ENCODE measurements around the gene FAM163A.

Gene FAM163A

DNA sequence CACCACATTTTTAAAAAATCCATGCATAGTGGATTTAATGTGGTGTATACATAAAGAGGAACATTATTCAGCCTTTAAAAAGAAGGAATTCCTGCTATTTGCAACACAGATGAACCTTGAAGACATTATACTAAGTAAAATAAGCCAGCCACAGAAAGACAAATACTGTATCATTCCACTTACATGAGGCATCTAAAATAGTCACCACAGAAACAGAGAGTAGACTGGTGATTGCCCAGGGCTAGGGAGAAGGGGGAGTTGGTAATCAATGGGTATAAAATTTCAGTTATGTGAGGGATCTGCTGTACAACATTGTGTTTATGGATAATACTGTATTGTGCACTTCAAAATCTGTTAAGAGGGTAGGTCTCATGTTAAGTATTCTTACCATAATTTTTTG, 10.0 kb downstream of the FAM163A start:
- peak; percentile 4 for DNase-seq

DNA sequence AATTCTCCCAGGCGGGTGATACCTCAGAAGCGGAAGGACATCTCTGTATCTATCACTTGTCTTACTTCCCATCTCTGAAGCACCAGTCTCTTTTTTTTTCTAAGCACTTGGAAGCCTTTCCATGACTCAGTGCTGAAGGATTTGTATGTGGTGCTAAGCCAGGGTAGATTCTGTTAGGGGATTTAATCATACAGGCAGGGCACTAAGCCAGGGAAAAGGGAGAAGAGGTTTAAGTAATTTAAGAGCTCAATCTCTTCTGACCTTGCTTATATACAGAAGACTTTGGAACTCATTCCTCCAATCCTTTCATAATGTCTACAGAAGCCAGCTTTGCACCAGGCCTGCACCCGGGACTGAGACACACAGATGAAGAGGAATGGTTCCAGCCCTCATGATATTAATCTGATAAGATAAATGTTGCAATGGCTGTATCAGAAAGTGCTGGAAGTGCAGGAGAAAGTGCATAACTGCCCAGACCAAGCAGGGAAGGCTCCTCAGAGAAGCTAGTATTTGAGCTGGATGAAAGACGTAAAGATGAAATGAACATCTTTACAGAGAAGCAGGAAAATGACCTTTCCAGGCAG, 11.0 kb downstream of the FAM163A start:
- peak; percentile 89 for DNase-seq

DNA sequence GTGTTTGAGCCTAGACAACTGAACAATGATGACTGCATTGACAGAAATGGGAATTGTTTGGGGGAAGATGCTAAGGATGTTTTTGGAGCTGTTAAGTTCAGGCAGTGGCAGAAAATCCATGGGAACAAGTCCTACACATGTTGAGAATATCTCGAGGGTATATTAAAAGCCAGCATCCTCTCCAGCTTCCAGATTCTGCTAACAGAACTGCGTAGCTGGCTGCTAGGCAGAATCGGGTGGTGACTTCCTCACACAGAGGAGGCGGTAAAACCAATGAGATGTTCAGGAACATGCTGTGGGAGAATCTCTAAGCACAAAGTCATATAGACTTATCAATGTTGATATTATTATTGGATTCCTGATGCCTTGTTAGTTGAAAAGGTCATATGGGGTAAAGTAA, 14.8 kb downstream of the FAM163A start:
- DNase-seq: no peak

DNA sequence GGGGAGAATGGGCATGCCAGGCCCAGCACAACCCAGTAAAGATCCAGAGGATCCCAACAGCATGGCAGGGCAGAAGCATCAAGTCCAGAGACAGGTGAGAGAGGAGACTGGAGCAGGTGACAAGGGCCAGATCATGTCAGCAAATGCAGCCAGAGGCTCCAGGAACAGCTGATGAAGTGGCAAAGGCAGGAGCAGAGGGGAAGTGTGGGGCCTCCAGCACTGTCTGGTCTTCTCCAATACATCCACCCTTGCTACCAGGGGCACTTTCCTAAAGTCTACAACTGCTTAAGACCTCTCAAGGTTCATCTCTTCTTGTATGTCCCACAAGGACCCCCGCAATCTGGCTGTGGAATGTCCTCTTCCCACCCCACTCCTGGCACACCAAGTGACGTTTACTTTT, 17.4 kb downstream of the FAM163A start:
- no peak for DNase-seq

DNA sequence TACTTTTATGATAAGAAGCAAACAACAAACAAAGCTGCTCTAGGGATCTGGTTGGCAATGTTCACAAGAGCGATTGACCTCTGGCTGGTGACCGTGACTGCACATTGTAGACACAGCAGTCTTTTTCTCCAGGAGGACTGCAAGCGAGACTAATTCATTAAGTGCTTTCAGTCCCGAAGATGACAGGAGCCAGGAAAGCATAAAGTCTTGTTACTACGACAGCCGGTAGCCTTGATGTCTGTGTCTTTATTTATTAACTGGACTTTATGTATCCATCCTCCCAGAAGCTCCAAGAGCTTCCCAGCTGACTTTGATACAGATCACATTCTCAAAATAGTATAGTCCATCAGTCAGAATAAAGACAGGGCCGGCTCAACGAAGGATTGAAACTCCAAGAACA, 18.2 kb downstream of the FAM163A start:
- DNase-seq: no peak

DNA sequence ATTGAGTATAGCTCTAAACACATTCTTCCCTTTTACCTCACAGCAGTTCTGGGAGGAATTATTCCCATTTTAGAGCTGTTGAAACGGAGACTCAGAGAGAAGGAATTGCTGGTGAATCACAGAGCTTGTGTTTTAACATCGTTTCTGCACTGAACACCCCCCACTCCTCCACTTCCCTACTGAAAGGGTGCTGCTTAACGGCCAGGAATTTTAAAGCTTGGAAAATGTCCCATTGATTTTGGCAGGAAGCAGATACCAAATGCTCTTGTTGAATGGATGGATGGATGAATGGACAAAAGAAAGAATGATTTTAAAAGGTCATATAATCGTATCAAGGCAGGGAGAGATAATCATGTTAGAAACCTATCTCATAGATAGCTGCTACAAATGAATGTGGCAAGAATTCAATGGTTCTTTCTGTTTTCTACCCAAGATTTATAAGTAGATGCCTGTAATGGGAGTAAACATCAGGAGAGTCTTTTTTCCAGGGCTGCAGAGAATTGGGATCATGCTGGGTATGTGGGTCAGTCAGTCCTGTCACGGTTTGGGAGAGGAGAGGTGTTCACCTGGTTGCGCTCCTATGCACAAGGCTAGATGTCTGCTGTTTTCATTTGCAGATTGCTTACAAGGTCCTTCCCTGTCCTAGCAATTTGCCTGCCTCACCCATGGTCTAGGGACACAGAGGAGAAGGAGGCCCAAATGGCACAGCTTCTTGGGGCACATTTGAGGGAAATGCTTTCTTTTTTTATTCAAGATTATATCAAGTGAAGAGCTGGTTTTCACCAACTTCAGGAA, 19.0 kb downstream of the FAM163A start:
- peak; percentile 58 for DNase-seq

DNA sequence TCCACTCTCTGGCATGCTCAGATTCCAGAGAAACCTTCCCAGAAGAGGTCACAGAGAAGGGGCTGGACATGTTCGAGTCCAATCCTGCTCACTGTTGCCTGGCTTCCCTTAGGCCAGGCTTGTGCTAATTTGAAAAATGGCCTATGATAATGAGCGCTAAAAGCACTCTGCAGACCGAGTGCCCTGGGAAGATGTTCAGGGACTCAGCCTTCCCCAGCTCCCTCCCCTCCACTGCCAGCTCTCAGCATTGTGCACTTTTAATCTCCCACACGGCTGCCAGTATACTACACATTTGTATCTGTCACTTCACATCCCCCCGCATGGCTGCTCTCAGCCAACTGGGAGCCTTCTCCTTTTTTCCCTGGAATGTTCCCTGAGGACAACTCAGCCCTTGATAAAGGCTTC, 24.1 kb downstream of the FAM163A start:
- DNase-seq: no peak

DNA sequence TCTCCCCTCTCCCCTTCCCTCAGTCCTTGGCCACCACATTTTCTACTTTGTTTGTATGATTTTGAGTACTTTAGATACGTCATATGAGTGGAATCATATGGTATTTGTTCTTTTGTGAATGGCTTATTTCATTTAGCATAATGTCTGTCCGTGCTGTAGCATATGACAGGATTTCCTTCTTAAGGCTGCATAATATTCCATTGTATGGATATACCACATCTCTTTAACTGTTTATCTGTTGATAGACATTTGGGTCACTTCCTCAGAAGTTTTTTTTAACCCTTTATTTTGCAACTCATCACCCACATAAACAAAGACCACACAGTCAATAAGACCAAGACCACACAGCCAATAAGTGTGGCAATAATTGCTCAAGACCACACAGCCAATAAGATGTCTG, 24.9 kb downstream of the FAM163A start:
- DNase-seq: no peak

DNA sequence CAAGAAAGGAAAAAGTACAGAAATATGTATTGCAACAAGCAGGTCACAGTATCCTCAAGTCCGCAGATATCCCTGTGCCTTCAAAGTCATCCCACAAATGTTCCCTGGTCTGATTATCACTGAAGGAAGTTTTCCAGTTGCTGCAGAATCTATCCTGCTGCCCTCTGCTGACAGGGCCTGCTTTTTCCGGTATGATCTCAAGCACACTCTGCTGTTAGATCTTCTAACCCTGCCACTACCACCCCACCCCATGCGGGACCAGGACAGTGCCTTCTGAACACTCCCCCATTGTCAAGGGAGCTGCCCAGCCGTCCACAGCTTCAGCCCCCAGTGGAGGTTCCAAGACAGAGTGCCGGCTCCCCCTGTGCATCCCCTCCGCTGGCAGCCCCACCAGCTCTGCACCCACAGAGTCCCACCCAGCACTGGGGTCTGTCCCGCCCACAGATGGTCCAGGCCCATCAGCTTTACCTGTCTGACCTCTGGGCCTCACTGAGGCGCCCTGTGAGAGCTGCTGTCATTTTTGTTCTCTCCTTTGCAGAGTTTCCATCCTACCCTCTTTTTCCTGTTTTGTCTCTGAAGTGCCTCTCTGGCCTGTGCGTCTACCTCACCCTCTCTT, 27.9 kb downstream of the FAM163A start:
- DNase-seq: no peak

DNA sequence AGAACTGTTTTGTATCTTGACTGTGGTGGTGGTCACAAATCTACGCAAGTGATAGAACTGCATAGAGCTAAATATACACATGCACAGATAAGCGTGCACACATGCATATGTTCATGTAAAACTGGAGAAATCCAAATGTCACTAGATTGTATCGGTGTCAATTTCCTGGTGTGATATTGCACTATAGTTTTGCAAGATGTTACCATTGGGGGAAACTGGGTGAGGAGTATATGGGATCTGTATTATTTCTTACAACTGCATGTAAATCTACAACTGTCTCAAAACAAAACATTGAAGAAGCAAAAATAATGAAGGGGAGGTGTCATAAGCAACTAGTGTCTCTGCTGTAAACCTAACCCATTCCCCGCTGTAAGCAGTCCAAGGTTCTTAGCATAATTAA, 30.2 kb downstream of the FAM163A start:
- no peak for DNase-seq

DNA sequence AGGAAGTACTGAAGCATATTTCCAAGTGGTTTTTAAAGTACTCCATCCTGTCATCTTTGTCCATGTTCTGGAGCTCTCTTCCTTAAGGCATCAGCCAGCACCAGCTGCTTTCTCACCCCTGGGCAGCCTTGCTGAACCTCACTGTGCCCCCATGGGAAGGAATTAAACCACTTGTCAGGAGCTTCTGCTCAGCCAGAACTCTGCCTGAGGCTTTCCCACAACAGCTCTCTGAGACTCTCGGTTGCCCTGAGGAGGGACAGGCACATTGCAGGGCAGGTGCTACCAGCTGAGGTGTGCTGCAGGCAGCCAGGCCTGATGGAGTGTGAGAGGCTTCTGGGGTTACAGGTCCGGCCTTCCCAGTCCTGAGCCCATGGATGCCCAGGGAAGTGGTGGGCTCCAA, 30.9 kb downstream of the FAM163A start:
- DNase-seq: no peak

DNA sequence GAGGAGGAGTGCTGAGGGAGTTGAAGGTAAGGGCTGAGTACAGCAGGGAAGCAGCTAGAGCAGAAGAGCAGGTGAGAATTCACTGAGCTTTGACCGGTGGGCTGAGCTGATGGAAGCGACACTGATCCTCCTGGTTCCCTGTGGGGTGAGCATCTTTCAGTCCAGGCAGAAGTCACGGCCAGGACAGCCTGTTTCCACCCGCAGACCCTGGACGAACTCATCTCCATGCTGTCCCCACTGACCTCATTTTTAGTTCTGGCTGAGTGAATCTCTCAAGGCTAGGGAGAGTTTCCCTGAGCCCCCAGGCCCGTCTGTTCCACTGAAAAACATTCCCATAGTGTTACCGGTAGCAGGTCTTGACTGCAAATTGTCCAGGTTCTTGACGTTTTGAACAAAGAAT, 31.5 kb downstream of the FAM163A start:
- no peak for DNase-seq

DNA sequence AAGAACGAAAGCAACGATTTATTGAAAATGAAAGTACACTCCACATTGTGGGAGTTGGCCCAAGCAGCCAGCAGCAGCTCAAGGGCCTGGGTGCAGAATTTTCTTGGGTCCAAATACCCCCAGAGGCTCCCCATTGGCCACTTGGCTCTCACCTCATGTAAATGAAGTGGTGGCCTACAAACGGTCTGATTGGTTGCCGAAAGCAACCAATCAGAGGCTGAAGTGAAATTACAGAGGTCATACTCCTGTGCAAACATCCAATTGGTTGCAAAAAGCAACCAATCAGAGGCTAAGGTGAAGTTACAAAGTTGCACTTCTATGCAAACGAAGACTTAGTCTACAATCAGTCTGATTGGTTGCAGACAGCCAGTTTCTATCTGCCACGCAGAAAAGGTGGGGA, 31.9 kb downstream of the FAM163A start:
- no peak for DNase-seq

DNA sequence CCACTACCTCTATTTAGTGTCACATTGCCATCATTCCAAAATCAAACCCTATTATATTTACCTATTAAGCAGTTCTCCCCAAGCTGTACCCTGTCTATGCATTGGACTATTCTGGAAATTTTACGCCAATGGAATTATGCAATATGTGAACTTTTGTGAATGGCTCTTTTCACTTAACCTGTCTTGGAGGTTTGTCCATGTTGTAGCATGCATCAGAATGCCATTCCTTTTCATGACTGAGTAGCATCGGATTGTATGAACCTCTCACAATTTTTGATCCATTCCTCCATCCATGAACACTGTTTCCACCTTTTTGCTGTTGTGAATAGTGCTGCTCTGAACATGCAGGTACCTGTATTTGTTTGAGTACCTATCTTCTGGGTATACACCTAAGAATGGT, 33.7 kb downstream of the FAM163A start:
- no peak for DNase-seq

DNA sequence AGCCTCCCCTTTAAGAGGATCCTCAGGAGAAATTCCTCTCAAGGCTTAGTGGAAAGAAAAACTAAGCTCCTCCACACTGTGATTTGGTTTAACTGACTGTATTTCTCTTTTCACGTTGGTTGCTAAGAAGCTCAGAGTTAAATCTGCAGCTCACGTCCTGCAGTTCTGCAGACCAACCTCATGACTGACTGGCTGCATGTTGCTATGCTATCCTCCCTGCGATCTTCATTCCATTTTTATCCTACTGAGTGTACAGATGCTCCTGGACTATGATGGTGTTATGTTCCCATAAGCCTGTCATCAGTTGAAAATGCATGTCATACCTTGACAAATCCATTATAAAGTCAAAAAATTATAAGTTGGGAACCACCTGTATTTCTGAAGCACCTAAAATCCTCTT, 34.6 kb downstream of the FAM163A start:
- DNase-seq: no peak

DNA sequence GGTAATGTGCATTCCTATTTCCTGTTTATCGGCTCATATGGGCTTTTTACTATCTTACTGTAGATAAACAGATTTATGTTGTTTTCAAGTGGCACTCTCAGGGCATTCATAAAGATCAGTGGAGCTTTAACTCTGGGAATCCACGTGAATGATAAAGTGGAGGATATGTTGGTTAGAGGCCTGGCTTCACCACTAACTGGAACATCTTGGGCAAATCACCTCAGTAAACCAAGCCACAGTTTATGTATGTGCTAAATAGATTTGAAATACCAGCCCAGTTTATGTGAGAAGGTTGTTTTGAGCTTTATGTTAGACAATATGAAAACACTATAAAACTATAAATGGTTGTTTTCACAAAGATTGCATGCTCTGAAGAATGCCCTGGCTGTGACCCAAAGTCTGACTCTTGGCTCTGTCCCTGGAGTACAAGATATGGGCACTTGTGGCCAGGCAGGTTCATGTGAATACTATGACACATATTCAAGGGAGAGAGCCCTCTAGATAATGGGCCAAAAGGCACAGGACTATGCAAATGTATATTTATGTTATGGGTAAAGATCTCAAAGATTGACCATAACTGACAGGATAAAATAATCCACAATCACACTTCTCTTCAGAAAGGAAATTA, 36.7 kb downstream of the FAM163A start:
- no peak for DNase-seq

DNA sequence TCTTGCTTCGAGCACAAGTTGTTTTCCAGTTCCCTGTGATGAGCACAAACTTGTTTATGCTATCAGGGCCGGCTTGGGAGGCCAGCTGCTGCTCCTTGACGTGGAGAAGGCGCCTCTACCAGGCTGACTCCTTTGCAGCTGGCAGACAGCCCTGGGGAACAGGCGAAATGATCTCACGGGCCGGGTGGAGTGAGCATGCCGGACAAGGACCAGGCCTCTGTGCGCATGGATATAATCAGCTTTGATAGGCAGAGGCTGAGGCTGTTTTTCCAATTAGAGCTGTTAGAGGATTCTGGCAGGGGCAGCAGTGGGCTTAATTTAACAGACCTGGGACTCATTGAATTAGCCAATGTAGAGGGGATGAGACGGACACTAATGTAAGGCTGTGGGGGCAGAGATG, 38.9 kb downstream of the FAM163A start:
- no peak for DNase-seq

DNA sequence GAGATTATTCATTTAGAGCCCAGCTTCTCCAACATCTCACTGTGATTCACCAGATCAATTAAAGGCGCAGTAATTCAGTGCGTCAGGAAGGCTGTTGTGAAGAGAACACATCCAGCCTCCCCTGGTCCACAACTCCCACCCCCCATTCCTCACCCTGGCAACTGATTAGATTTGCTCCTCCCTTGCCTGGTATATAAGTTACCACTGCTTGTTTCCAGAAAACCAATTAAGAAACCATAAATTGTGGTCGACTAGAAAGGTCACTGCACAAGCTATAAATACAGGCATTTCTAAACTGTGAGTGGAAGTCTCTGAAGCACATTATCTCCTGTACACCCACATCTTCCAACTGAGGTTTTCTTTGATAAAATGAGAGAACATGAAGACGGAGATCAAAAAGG, 41.9 kb downstream of the FAM163A start:
- no peak for DNase-seq

DNA sequence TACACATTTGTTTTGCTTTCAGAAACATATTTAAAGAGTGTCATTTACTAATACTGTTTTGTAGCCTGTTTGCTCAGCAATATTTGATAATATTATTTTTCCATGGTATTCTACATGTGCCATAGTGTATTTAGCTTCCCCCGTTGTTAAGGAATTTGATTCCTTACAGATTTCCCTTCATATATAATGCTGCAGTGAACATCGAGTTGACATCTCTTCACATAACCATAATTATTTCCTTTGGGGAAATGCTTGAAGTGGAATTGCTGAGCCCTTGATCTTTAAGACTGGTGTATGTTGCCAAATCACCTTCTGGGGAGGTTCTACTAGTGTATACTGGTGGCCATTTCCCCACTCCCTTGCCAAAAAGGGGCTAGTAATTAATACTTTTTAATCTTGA, 42.6 kb downstream of the FAM163A start:
- DNase-seq: no peak

DNA sequence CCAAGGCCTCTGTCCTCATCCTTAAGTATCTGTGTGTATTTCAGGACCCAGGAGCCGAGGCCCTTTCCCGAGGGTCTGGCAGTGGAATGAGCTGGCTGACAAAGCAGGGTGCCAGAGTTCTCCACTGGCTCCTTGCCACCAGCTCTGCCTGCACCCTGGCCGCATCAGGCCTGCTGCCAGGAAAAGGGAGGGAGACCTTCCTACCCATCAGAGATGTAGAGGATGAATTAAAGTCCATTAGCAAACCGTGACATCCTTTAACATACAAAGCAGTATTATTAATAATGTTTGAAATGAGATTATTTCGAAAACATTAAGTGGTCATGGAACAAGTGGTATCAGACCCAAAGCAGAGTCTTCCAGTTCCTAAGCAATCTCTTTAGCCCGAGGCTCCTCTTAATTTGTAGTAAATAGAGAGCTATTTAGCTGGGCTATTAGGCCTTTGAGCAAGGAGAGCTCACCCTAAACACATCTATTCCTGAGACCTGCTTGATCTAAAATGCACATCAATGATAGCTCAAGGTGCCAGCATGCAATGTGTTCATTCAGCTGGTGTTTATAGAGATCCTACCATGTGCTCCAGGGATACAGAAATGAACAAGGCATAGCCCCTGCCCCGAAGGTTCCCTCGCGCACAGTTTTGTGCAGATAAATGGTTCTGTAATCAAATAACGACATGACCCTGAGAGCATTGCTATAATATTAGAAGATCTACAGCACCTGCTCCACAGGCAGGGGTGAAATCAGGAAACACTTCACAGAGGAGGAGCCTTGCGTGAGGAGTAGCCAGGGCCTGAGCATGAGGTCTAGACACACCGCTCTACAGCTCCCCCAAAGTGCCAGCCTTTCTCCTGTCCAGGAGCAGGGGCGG, 44.0 kb downstream of the FAM163A start:
- DNase-seq: no peak

DNA sequence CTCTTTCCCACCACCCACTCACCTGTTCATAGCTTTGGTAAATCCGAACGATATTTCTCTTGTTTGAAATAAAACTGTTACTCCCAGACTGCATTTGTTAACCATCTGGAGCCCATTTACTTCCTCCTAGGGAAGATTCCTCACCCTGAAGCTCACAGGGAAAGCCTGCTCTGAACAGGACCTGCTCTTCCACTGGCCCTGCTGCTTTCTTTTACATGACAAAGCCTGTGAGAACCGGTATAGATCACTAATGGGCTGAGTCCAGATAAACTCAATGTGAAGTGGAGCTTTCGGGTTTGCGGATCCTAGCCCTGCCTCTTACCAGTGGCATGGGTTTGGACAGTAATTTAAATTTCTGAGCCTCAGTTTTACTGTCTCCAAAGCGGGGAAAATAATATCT, 45.2 kb downstream of the FAM163A start:
- no peak for DNase-seq

DNA sequence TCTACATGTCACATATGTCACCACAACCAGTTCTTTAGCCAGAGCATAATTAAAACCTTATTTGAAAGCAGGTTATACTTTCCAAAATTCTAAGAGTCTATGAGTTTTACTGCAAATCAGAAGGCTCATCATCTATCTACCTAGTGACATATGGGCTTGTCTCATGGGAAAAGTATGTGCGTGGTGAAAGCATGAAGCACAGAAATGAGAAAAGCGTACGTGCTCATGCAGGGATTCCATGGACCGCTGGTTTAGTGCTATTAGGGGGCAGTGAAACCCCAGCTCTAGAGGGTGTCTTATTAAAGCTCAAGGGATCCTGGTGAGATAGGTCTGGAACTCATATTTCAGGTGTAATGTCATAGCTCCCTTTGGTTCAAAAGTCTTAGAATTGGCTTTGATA, 50.2 kb downstream of the FAM163A start:
- DNase-seq: peak; percentile 45

DNA sequence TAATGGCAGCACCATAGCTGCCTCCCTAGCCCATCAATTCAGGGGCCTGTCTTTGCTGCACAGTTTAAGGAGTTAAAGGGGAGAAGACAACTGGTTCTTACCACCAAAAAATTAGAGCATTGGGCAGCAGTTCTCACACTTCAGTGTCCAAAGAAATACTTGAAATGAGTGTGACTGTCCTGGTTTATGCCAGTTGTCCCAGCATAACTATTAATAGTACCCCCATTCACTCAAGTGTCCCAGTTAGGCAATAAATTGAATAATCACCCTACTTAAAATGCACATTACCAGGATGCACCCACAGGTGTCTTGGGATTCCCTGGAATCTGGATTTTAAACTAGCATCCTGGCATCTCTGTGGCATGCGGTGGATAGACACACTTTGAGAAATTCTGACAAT, 51.1 kb downstream of the FAM163A start:
- DNase-seq: no peak

Data from fibroblast of upper back skin (primary cell).